T-helper 17 cell (primary cell): ENCODE measurements around the gene GPR156. TPM values are rescaled to one million over a fixed set of nuclear protein-coding genes. Genes with fewer than 3 reads are reported as not detected.
A peak's percentile ranks its signal among the peaks of the same experiment; 100 is the strongest.
"Not testable (repeated sequence)": the region's sequence is repeated elsewhere in the genome, so short reads cannot be mapped to it uniquely, and the experiment has no call there.

ENCODE experiments used
- ATAC-seq: fragments of 150-1000 bp; cut with Tn5 transposase; 2 replicates; pipeline ENCODE4 v1.10.0; 2021; ENCODE audit warnings: mild to moderate bottlenecking, moderate library complexity
- DNase-seq, 3 donors: peaks; one replicate each; pipeline versions ENCODE4 v3.0.0 to v3.0.0-alpha.2; 2020 to 2021
- H3K9me3 ChIP-seq: one replicate; pipeline ENCODE4 v1.7.0; 2013; ENCODE audit warnings: low read length, mild to moderate bottlenecking; ENCODE audit not compliant: control insufficient read depth, poor library complexity, severe bottlenecking
- H3K27ac Mint-ChIP-seq: one replicate; pipeline ENCODE4 v1.8.0; 2022; ENCODE audit warnings: mild to moderate bottlenecking, moderate library complexity, mixed read lengths
- H3K27me3 Mint-ChIP-seq: one replicate; pipeline ENCODE4 v1.8.0; 2022; ENCODE audit warnings: mixed read lengths
- H3K36me3 Mint-ChIP-seq: one replicate; pipeline ENCODE4 v1.8.0; 2022; ENCODE audit warnings: low read depth, mixed read lengths
- H3K4me1 Mint-ChIP-seq: one replicate; pipeline ENCODE4 v1.8.0; 2022; ENCODE audit warnings: mild to moderate bottlenecking, mixed read lengths
- H3K4me3 Mint-ChIP-seq: one replicate; pipeline ENCODE4 v1.8.0; 2022; ENCODE audit warnings: mild to moderate bottlenecking, moderate library complexity, mixed read lengths
- total RNA-seq, 4 donors: library from RNA in 2 of 4; stranded (reverse) in 2 of 4; gene quantifications; one replicate each; pipeline ENCODE4 v1.2.3 and lab custom pipeline; 2022 to 2026

GPR156 gene
- total RNA-seq, 2 donors from 2014 or later = 0.10 to 0.50 TPM

GRCh38 chr3:120298996-120299395 is 14.0 kb upstream of the GPR156 start:
- DNase-seq = no peak
- no peaks in the 10 kb centered on the region for H3K9me3 ChIP-seq
- no peaks in the 10 kb centered on the region for H3K36me3 Mint-ChIP-seq
- H3K27me3 Mint-ChIP-seq = peaks cover 6% of the 10 kb centered on the region
- peaks cover 2% of the 10 kb centered on the region for H3K4me1 Mint-ChIP-seq
- H3K27ac Mint-ChIP-seq = no peak overlapping the region
- no peak overlapping the region for H3K4me3 Mint-ChIP-seq
- ATAC-seq = no peak

DNA sequence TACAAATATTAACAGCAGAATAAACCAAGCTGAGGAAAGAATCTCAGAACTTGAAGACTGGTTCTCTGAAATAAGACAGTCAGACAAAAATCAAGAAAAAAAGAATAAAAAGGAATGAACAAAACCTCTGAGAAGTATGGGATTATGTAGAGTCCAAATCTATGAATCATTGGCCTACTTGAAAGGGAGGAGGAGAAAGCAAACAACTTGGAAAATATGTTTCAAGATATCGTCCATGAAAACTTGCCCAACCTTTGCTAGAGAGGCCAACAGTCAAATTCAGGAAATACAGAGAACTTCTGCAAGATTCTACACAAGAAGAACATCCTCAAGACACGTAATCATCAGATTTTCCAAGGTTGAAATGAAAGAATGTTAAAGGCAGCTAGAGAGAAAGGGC is 6.5 kb upstream of the GPR156 start:
- not testable (repeated sequence) for H3K4me1 Mint-ChIP-seq, H3K4me3 Mint-ChIP-seq, DNase-seq, H3K9me3 ChIP-seq, H3K27ac Mint-ChIP-seq, H3K36me3 Mint-ChIP-seq, ATAC-seq
- peaks cover 22% of the 10 kb centered on the region for H3K27me3 Mint-ChIP-seq

DNA sequence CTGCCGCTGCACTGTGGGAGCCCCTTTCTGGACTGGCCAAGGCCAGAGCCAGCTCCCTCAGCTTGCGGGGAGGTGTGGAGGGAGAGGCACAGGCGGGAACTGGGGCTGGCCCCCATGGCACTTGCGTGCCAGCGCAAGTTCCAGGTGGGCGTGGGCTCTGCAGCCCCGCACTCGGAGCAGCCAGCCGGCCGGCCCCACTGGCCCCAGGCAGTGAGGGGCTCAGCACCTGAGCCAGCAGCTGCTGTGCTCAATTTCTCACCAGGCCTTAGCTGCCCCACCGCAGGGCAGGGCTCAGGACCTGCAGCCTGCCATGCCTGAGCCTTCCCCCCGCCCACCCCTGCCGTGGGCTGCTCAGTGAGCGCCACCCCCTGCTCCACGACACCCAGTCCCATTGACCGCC is 4.6 kb upstream of the GPR156 start:
- Mint-ChIP-seq H3K27ac (no peak overlapping the region), H3K27me3 (peaks cover 34% of the 10 kb centered on the region), H3K36me3 (peaks cover 2% of the 10 kb centered on the region), H3K4me3 (no peak overlapping the region), H3K4me1 (peaks cover under 1% of the 10 kb centered on the region)
- ATAC-seq (no peak), DNase-seq (no peak)
- no peaks in the 10 kb centered on the region for H3K9me3 ChIP-seq

- H3K4me1 Mint-ChIP-seq = peaks cover 3% of the 10 kb centered on the region
- no peak overlapping the region for H3K4me3 Mint-ChIP-seq
- H3K27me3 Mint-ChIP-seq = peaks cover 65% of the 10 kb centered on the region
- DNase-seq (no peak), ATAC-seq (no peak)
- no peak overlapping the region for H3K27ac Mint-ChIP-seq
- no peaks in the 10 kb centered on the region for H3K9me3 ChIP-seq
- no peaks in the 10 kb centered on the region for H3K36me3 Mint-ChIP-seq
These were observed 1.4 kb upstream of the GPR156 start for GRCh38 chr3:120286465-120286864.

DNA sequence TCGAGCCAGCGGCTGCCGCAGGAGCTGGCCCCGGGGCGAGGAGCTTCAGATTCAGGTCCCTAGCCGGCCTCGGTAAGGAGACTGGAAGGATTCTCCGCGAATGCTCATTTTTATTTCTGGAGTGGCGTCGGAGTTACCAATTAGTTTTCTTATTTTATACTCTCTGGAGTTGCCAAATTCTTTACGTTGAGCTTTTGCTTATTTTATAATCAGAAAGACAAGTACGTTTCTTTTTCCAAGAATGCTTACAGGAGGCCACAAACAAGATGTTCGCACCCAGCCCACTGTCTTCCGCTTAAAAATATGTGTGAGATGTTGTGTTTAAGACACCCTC is 453 bp upstream of the GPR156 start:
- peaks cover 3% of the 10 kb centered on the region for H3K36me3 Mint-ChIP-seq
- H3K27ac Mint-ChIP-seq = no peak overlapping the region
- H3K9me3 ChIP-seq = no peaks in the 10 kb centered on the region
- H3K4me3 Mint-ChIP-seq = peak overlapping the region; percentile 8
- peaks cover 3% of the 10 kb centered on the region for H3K4me1 Mint-ChIP-seq
- no peak for ATAC-seq
- DNase-seq = no peak
- H3K27me3 Mint-ChIP-seq = peaks cover 75% of the 10 kb centered on the region

- no peaks in the 10 kb centered on the region for H3K9me3 ChIP-seq
- Mint-ChIP-seq H3K27ac (no peak overlapping the region), H3K27me3 (peaks cover 76% of the 10 kb centered on the region), H3K4me1 (peaks cover 3% of the 10 kb centered on the region), H3K4me3 (no peak overlapping the region), H3K36me3 (peaks cover 7% of the 10 kb centered on the region)
- no peak for DNase-seq
- no peak for ATAC-seq
These were observed 3.8 kb downstream of the GPR156 start for GRCh38 chr3:120281261-120281660.

- Mint-ChIP-seq H3K36me3 (peaks cover 7% of the 10 kb centered on the region), H3K4me3 (no peak overlapping the region), H3K4me1 (peaks cover 3% of the 10 kb centered on the region), H3K27me3 (peaks cover 76% of the 10 kb centered on the region), H3K27ac (no peak overlapping the region)
- ATAC-seq = no peak
- DNase-seq = no peak
- H3K9me3 ChIP-seq = no peaks in the 10 kb centered on the region
These were observed 4.5 kb downstream of the GPR156 start for GRCh38 chr3:120280566-120280965.

DNA sequence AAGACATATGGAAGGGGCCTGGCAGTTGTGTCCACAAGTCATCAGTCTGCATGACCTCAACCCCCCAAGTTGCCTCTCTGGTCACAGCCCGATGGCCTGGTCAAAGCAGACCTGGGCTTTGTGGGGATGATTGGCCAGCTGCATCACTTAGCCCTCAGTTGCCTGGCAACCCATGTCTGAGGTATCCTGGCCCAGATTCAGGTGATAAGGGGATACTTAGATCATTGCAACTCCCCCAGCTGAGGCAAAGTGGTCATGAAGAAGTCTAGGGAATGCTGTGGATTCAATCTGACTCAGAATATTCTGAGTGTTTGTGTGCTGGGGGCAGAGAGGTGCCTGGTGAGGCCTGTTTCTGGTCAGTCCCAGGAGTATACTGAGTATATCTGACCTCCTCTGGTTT is 5.0 kb downstream of the GPR156 start:
- H3K27me3 Mint-ChIP-seq = peaks cover 79% of the 10 kb centered on the region
- H3K4me3 Mint-ChIP-seq = no peak overlapping the region
- no peak overlapping the region for H3K27ac Mint-ChIP-seq
- no peaks in the 10 kb centered on the region for H3K9me3 ChIP-seq
- peaks cover 3% of the 10 kb centered on the region for H3K4me1 Mint-ChIP-seq
- DNase-seq (no peak), ATAC-seq (no peak)
- H3K36me3 Mint-ChIP-seq = peaks cover 7% of the 10 kb centered on the region

GRCh38 chr3:120276767-120277166 is 8.3 kb downstream of the GPR156 start:
- Mint-ChIP-seq H3K27me3 (peaks cover 56% of the 10 kb centered on the region), H3K27ac (no peak overlapping the region), H3K4me1 (no peaks in the 10 kb centered on the region), H3K4me3 (no peak overlapping the region), H3K36me3 (peaks cover 7% of the 10 kb centered on the region)
- ATAC-seq (no peak), DNase-seq (no peak)
- H3K9me3 ChIP-seq = no peaks in the 10 kb centered on the region

DNA sequence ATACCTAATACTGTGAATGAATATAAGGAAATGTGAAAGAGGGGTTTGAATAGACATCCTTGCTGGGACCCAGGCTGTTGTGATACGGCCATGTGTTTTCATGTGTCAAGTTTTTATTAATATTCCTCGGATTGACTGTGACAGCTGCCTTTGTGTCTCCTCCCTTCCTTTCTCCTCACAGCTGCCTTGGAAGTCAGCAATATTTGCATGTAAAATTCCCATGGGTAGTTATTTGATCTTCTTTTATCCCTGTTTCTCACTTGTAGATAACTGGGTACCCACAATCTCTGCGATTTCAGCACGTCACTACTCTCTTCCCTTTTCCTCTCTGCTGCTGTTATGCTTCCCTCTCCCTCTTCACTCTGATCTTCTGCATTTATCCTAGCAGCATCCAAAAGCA is 9.4 kb downstream of the GPR156 start:
- no peak overlapping the region for H3K4me3 Mint-ChIP-seq
- ATAC-seq = no peak
- H3K9me3 ChIP-seq = no peaks in the 10 kb centered on the region
- H3K4me1 Mint-ChIP-seq = no peaks in the 10 kb centered on the region
- H3K36me3 Mint-ChIP-seq = peaks cover 4% of the 10 kb centered on the region
- peaks cover 45% of the 10 kb centered on the region for H3K27me3 Mint-ChIP-seq
- DNase-seq = no peak
- no peak overlapping the region for H3K27ac Mint-ChIP-seq

GRCh38 chr3:120274739-120275167 is 10.3 kb downstream of the GPR156 start:
- no peaks in the 10 kb centered on the region for H3K4me1 Mint-ChIP-seq

DNA sequence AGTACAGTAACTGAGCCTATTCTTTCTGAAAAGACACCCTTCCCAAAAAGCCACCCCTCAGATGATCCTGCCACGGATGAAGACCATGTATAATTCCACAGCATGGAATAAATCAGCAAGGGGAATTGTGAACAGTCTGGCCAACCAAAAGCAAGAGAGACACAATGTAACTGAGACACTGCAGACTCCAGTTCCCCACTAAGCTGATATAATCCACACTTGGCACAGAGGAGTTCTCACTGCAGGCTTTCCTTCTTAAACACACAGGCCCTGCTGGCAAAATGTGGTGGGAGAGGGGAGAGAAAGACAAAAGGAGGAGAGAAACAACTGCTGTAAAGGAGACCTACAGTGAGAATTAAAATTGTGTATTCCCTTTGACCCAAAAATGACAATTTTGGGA is 12.7 kb downstream of the GPR156 start:
- Mint-ChIP-seq H3K4me1 (no peaks in the 10 kb centered on the region), H3K27me3 (peaks cover 35% of the 10 kb centered on the region), H3K4me3 (no peak overlapping the region), H3K36me3 (no peaks in the 10 kb centered on the region), H3K27ac (no peak overlapping the region)
- DNase-seq (no peak), ATAC-seq (no peak)
- no peaks in the 10 kb centered on the region for H3K9me3 ChIP-seq

More at GRCh38 chr3:120274739-120275167, 10.3 kb downstream of the GPR156 start:
- peaks cover 42% of the 10 kb centered on the region for H3K27me3 Mint-ChIP-seq
- ATAC-seq (no peak), DNase-seq (no peak)
- peaks cover 4% of the 10 kb centered on the region for H3K36me3 Mint-ChIP-seq
- H3K27ac Mint-ChIP-seq = no peak overlapping the region
- no peak overlapping the region for H3K4me3 Mint-ChIP-seq
- H3K9me3 ChIP-seq = no peaks in the 10 kb centered on the region

- Mint-ChIP-seq H3K36me3 (no peaks in the 10 kb centered on the region), H3K27me3 (peaks cover 37% of the 10 kb centered on the region), H3K4me1 (no peaks in the 10 kb centered on the region), H3K4me3 (no peak overlapping the region), H3K27ac (no peak overlapping the region)
- DNase-seq (no peak), ATAC-seq (no peak)
- no peaks in the 10 kb centered on the region for H3K9me3 ChIP-seq
These were observed 19.0 kb downstream of the GPR156 start for GRCh38 chr3:120265989-120266388.

GRCh38 chr3:120264963-120265362 is 20.1 kb downstream of the GPR156 start:
- no peak overlapping the region for H3K27ac Mint-ChIP-seq
- H3K9me3 ChIP-seq = no peaks in the 10 kb centered on the region
- no peaks in the 10 kb centered on the region for H3K36me3 Mint-ChIP-seq
- no peak overlapping the region for H3K4me3 Mint-ChIP-seq
- DNase-seq (no peak), ATAC-seq (no peak)
- no peaks in the 10 kb centered on the region for H3K4me1 Mint-ChIP-seq
- peaks cover 38% of the 10 kb centered on the region for H3K27me3 Mint-ChIP-seq

GRCh38 chr3:120263792-120264191 is 21.2 kb downstream of the GPR156 start:
- H3K27me3 Mint-ChIP-seq = peaks cover 38% of the 10 kb centered on the region
- H3K4me1 Mint-ChIP-seq = no peaks in the 10 kb centered on the region
- no peak overlapping the region for H3K27ac Mint-ChIP-seq
- DNase-seq = no peak
- no peaks in the 10 kb centered on the region for H3K36me3 Mint-ChIP-seq
- no peaks in the 10 kb centered on the region for H3K9me3 ChIP-seq
- H3K4me3 Mint-ChIP-seq = no peak overlapping the region
- ATAC-seq = no peak
